ENCODE results near the gene GBP2. TPM values are rescaled to one million over a fixed set of nuclear protein-coding genes. Genes with fewer than 3 reads are reported as not detected.

Gene GBP2
- total RNA-seq, 1 experiment from 2014 or later: 3.0 TPM

GRCh38 chr1:89125240-89125912, 538 bp downstream of the GBP2 start:
- ATAC-seq (peak; percentile 47), DNase-seq (ENCODE audit: low read depth, low spot score) (no peak)
- ChIA-PET POLR2A (no interaction called here), CTCF (interaction anchor here (0.7 kb wide), 1 partner anchor 1179 kb away, joined by 3 read pairs; no protein-coding TSS in a partner anchor)
- TF ChIP-seq TCF7L2 (IDR thresholded peaks at IDR 0.05; ENCODE audit: low read depth, low read length) (no peak), REST (IDR thresholded peaks at IDR 0.05; ENCODE audit: insufficient read depth in 1 of 2, low read depth in 2 of 2, low read length in 1 of 2) (no peak), SIN3A (IDR thresholded peaks at IDR 0.05; ENCODE audit: borderline replicate concordance, insufficient read depth, low read depth, low read length) (no peak), POLR2AphosphoS5 (IDR thresholded peaks at IDR 0.05; ENCODE audit: low read depth, low read length) (no peak), CTCF (IDR thresholded peaks at IDR 0.05) (no peak)
- H3K4me3 ChIP-seq (ENCODE audit: low read depth in 2 of 2, low read length in 2 of 2): peak overlapping the region; percentile 1 to 43; a peak in 3 of 4 replicates
- intact Hi-C loops (cut with micrococcal nuclease; ENCODE audit: unreplicated experiment): no loop called here
- no peaks in the 10 kb centered on the region for H3K27me3 ChIP-seq (ENCODE audit: control insufficient read depth, insufficient read depth, low read length)
- no TSS peak for BruUV-seq (replicated peaks)
- H3K27ac ChIP-seq (ENCODE audit: low read length): no peak overlapping the region
- no peaks in the 10 kb centered on the region for H3K4me1 ChIP-seq (ENCODE audit: control insufficient read depth, insufficient read depth, low read length)
- in situ Hi-C loops (cut with HindIII; ENCODE audit: low pct_unique_long_range_greater_than_20kb, low sequenced_read_pairs): no loop called here
- no peaks in the 10 kb centered on the region for H3K9me3 ChIP-seq (ENCODE audit: control insufficient read depth, insufficient read depth, low read depth, low read length)
- no peaks in the 10 kb centered on the region for H3K36me3 ChIP-seq (ENCODE audit: control insufficient read depth, insufficient read depth, low read length)

- in situ Hi-C loops (cut with HindIII; ENCODE audit: low pct_unique_long_range_greater_than_20kb, low sequenced_read_pairs) (no loop called here), intact Hi-C loops (cut with micrococcal nuclease; ENCODE audit: unreplicated experiment) (no loop called here)
- H3K27ac ChIP-seq (ENCODE audit: low read length): no peak overlapping the region
- H3K4me1 ChIP-seq (ENCODE audit: control insufficient read depth, insufficient read depth, low read length): no peaks in the 10 kb centered on the region
- no peaks in the 10 kb centered on the region for H3K27me3 ChIP-seq (ENCODE audit: control insufficient read depth, insufficient read depth, low read length)
- no TSS peak for BruUV-seq (replicated peaks)
- no peak for DNase-seq (ENCODE audit: low read depth, low spot score)
- CTCF ChIA-PET: no interaction called here
- H3K36me3 ChIP-seq (ENCODE audit: control insufficient read depth, insufficient read depth, low read length): no peaks in the 10 kb centered on the region
- H3K9me3 ChIP-seq (ENCODE audit: control insufficient read depth, insufficient read depth, low read depth, low read length): no peaks in the 10 kb centered on the region
- POLR2A ChIA-PET: no interaction called here
- TF ChIP-seq SIN3A (IDR thresholded peaks at IDR 0.05; ENCODE audit: borderline replicate concordance, insufficient read depth, low read depth, low read length): no peak
- TF ChIP-seq TCF7L2 (IDR thresholded peaks at IDR 0.05; ENCODE audit: low read depth, low read length): no peak
- no peak for TF ChIP-seq POLR2AphosphoS5 (IDR thresholded peaks at IDR 0.05; ENCODE audit: low read depth, low read length)
- no peak for TF ChIP-seq REST (IDR thresholded peaks at IDR 0.05; ENCODE audit: insufficient read depth in 1 of 2, low read depth in 2 of 2, low read length in 1 of 2)
- no peak for TF ChIP-seq CTCF (IDR thresholded peaks at IDR 0.05)
- no peak for ATAC-seq
- H3K4me3 ChIP-seq (ENCODE audit: low read depth in 2 of 2, low read length in 2 of 2): no peak overlapping the region
These were observed 4.3 kb downstream of the GBP2 start for GRCh38 chr1:89121641-89122040.

Data from Panc1 (cell line).